HCT116 (cell line): ENCODE results near the gene IGFBP4.

ENCODE experiments used
- CTCF ChIP-seq, 3 experiments: fragments of 200-600 bp in 1 of 3; sonication (generic) in 1 of 3; IDR thresholded peaks in 2 of 3; conservative IDR thresholded peaks in 1 of 3; 2 replicates each; pipeline ENCODE4 v1.5.1; 2012 to 2017; ENCODE audit warnings: low read depth in 2 of 3, low read length in 2 of 3, antibody characterized with exemption in 1 of 3, borderline replicate concordance in 1 of 3, control low read depth in 1 of 3, mild to moderate bottlenecking in 1 of 3, mixed read lengths in 1 of 3, mixed run types in 1 of 3, moderate library complexity in 1 of 3; ENCODE audit not compliant: insufficient read depth in 1 of 3
- EZH2 ChIP-seq: fragments of 200-600 bp; sonication (generic); IDR thresholded peaks from 2 replicates; pipeline ENCODE4 v1.6.1; 2017; ENCODE audit warnings: antibody characterized with exemption, mixed run types
- MAX ChIP-seq: IDR thresholded peaks from 2 replicates; pipeline ENCODE4 v1.6.1; 2012
- POLR2A ChIP-seq: IDR thresholded peaks from 2 replicates; pipeline ENCODE4 v1.7.0; 2011; ENCODE audit warnings: borderline replicate concordance; ENCODE audit not compliant: insufficient read depth, insufficient read length; ENCODE audit errors: extremely low read depth
- YY1 ChIP-seq: IDR thresholded peaks from 2 replicates; pipeline ENCODE4 v1.6.1; 2011; ENCODE audit warnings: low read length, low read depth, moderate library complexity, mild to moderate bottlenecking; ENCODE audit not compliant: insufficient replicate concordance; ENCODE audit errors: extremely low read depth

- TF ChIP-seq MAX (no peak), CTCF (IDR thresholded peaks at IDR 0.05 in 2 of 3, conservative IDR thresholded peaks at IDR 0.05 in 1 of 3; ENCODE audit: borderline replicate concordance in 1 of 3, insufficient read depth in 1 of 3, low read depth in 2 of 3, low read length in 2 of 3) (no peak), POLR2A (no peak), YY1 (no peak), EZH2 (no peak)
Observed at GRCh38 chr17:40503154-40503553, 59.9 kb downstream of the IGFBP4 start.
